Dendritic cell treated with granulocyte-macrophage colony-stimulating factor and Interleukin-4, amounts not matched to agents 40 ng/mL and 50 ng/mL, for 4 days (primary cell): ENCODE results near the gene PODN.

Experiments
- H3K27ac Mint-ChIP-seq: one replicate; pipeline ENCODE4 v1.8.0; 2022; ENCODE audit warnings: mild to moderate bottlenecking, mixed read lengths
- H3K27me3 Mint-ChIP-seq: one replicate; pipeline ENCODE4 v1.8.0; 2022; ENCODE audit warnings: mild to moderate bottlenecking, mixed read lengths
- H3K36me3 Mint-ChIP-seq: one replicate; pipeline ENCODE4 v1.8.0; 2022; ENCODE audit warnings: low read depth, mixed read lengths
- H3K4me1 Mint-ChIP-seq: one replicate; pipeline ENCODE4 v1.8.0; 2022; ENCODE audit warnings: low read depth, mixed read lengths
- H3K4me3 Mint-ChIP-seq: one replicate; pipeline ENCODE4 v1.8.0; 2022; ENCODE audit warnings: mild to moderate bottlenecking, moderate library complexity, mixed read lengths
- H3K9me3 Mint-ChIP-seq: one replicate; pipeline ENCODE4 v1.8.0; 2022; ENCODE audit warnings: mixed read lengths
- intact Hi-C: fragments of 100-400 bp; cut with micrococcal nuclease; formaldehyde crosslinking; loops from one replicate; pipeline ENCODE4 v1.15.0; 2022

PODN gene

DNA sequence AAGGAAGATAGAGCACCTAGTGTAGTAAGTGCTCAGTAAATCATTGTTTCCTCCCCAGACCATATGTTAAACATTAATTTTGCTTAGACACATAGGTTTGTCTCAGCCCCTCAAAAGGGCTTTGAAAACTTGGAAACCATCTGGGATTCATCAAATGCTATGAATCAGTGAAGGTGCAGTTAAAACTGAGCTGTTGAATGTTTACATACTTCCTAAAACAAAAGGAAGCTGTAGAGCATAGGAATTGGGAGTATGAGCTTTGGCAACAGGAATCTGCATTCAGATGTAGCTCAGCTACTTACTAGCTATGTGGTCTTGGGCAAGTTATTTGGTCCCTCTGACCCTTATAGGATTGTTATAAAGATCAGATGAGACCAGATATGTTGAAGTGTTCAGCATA lies 18.7 kb upstream of the PODN start:
- H3K27me3 Mint-ChIP-seq, result no peaks in the 10 kb centered on the region
- no peaks in the 10 kb centered on the region for H3K4me1 Mint-ChIP-seq
- H3K4me3 Mint-ChIP-seq, result no peak overlapping the region
- H3K27ac Mint-ChIP-seq, result no peak overlapping the region
- H3K36me3 Mint-ChIP-seq, result peaks cover 68% of the 10 kb centered on the region
- H3K9me3 Mint-ChIP-seq, result no peaks in the 10 kb centered on the region
- intact Hi-C loops, result no loop called here

DNA sequence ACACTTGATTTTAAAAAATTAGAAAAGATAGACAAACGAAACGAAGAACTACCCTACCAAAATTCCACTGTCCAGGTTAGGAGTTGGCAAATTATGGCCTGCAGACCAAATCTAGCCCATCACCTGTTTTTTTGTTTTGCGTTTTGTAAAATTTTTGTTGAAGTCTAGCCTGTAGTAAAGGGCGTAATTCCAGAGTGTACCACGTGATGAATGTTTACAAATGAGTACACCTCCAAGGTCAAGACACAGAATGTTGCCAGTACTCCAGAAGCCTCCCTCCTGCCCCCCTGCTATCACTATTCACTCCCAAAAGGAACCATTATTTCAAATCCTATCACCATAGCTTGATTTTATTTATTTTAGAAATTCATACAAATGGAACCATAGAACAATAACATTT lies 17.1 kb upstream of the PODN start:
- no peaks in the 10 kb centered on the region for H3K27me3 Mint-ChIP-seq
- H3K27ac Mint-ChIP-seq, result no peak overlapping the region
- no peaks in the 10 kb centered on the region for H3K9me3 Mint-ChIP-seq
- no peak overlapping the region for H3K4me3 Mint-ChIP-seq
- peaks cover 64% of the 10 kb centered on the region for H3K36me3 Mint-ChIP-seq
- no peaks in the 10 kb centered on the region for H3K4me1 Mint-ChIP-seq
- intact Hi-C loops, result no loop called here

DNA sequence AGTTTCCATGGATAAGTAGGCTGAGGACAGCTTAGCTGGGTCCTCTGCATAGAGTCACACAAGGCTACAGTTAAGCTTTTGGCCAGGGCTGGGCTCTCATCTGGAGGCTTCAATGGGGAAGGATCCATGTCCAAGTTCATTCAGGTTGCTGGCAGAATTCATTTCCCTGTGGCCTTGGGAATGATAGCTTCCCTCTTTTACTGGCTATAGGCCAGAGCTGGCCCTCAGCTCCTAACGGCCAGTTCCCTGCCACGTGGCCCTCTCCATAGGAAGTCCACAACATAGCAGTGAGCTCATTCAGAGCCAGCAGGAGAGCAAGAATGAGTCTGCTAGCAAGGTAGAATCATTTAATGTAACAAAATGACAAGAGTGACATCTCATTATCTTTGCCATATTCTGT lies 15.1 kb upstream of the PODN start:
- Mint-ChIP-seq H3K27ac (no peak overlapping the region), H3K36me3 (peaks cover 52% of the 10 kb centered on the region), H3K27me3 (no peaks in the 10 kb centered on the region), H3K9me3 (no peaks in the 10 kb centered on the region), H3K4me1 (no peaks in the 10 kb centered on the region), H3K4me3 (no peak overlapping the region)
- intact Hi-C loops, result no loop called here

DNA sequence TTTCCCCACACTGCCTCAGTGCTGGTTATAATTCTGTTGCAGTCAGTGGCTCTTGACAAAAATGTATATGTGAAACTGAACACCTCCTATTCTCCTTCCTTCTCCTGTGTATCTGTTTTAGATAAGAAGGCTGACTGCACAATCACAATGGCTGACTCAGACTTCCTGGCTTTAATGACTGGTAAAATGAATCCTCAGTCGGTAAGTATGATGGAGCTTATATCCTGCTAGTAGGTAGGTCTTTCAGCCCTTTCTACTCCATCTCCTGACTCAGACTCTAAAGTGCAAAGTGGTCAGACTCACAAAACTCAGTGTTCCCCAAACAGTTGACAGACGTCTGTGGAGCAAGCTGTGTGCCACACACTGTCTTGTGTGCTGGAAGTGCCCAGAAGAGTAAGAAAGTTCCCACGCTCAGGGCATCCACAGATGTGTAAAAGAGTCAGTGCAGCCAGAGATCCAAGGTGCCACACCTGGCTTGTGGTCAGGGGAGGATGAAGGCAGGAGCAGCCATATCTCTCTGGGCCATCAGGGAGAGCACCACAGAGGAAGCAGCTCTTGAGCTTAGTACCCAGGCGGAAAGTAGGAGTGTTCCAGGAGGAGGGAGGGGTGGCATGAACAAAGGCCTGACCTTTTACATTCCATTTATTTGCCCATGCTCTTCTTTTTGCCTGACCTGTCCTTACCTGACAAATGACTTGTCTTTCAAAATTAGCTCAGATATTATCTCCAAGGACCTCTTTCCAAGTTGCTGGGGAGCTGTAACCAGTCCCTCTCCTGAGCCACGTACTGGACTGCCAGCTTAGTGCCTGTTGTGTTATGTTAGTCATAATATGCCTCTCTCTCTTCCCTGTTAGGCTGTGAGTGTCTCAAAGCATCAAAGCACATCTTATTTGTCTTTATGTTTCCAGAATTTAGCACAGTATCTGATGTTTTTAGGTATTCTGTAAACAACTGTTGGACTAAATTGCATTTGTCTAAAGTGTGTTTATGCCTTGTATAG lies 14.0 kb upstream of the PODN start:
- H3K27ac Mint-ChIP-seq, result no peak overlapping the region
- H3K4me3 Mint-ChIP-seq, result no peak overlapping the region
- H3K36me3 Mint-ChIP-seq, result peaks cover 52% of the 10 kb centered on the region

DNA sequence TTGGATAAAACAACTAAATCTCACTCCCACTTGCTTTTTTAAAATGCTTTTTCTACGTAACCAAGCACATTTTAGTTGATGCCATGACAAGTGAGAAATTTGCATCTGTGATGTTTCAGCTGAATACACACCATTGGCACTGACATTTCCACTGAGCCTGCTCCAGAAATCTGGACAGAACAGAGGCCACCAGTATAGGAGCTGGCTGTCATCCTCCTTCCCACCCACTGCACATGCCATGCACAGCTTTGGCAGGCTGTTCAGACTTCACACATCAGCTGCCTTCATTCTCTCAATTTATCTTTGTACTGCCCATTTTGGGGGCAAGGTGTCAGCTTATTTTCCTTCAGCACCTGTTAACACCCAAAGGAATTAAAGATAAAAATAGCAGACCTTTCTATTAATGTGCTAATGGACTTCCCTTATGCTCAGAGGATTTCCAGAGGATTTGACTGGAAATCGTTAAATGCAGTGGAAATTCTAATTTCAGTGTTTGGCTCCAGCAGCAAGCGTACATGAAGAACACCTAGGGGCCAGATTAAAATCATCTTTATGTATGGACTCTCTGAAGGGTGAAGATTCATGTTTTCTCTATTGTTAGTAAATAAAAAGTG lies 12.9 kb upstream of the PODN start:
- Mint-ChIP-seq H3K27ac (no peak overlapping the region), H3K27me3 (no peaks in the 10 kb centered on the region), H3K4me1 (no peaks in the 10 kb centered on the region), H3K4me3 (no peak overlapping the region), H3K9me3 (no peaks in the 10 kb centered on the region), H3K36me3 (peaks cover 63% of the 10 kb centered on the region)
- intact Hi-C loops, result no loop called here

More for the DNA sequence above, 14.0 kb upstream of the PODN start:
- no peaks in the 10 kb centered on the region for H3K9me3 Mint-ChIP-seq
- intact Hi-C loops, result no loop called here
- no peaks in the 10 kb centered on the region for H3K4me1 Mint-ChIP-seq
- H3K27me3 Mint-ChIP-seq, result no peaks in the 10 kb centered on the region

DNA sequence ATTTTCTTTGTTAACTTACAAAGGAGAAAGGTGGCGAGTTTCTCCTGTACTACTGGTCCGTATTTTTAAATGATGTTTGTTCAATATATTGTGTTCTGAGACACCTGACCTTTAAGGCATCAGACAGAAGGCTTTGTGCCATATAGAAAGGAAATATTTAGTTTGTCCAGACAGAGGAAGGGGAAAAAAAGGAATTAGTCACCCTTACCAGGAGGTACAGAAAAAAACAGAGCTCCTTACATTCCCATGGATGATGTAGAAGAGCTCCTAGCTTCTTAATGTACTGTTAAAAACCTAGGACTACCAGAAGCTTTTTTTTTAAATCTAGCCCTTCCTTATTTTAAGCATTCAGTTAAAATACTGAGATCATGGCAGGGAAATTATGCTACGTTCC lies 12.4 kb upstream of the PODN start:
- Mint-ChIP-seq H3K27ac (no peak overlapping the region), H3K36me3 (peaks cover 68% of the 10 kb centered on the region), H3K27me3 (no peaks in the 10 kb centered on the region), H3K9me3 (no peaks in the 10 kb centered on the region), H3K4me1 (no peaks in the 10 kb centered on the region), H3K4me3 (no peak overlapping the region)
- intact Hi-C loops, result no loop called here

DNA sequence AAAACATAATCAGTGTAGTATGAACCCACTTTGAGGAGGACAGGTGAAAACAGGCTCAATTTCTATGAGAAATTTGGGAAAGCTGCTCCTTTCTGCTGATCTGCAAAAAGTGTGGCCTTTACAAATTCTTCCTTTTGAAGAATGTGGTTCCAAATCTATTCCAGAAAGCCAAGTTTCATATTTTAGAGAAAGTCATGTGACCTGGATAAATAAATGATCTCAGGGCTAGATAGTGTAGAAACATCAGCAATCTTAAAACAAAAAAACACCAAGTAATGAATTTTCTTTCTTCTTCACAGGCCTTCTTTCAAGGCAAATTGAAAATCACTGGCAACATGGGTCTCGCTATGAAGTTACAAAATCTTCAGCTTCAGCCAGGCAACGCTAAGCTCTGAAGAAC lies 11.7 kb upstream of the PODN start:
- intact Hi-C loops, result no loop called here
- H3K36me3 Mint-ChIP-seq, result peaks cover 64% of the 10 kb centered on the region
- H3K27me3 Mint-ChIP-seq, result no peaks in the 10 kb centered on the region

DNA sequence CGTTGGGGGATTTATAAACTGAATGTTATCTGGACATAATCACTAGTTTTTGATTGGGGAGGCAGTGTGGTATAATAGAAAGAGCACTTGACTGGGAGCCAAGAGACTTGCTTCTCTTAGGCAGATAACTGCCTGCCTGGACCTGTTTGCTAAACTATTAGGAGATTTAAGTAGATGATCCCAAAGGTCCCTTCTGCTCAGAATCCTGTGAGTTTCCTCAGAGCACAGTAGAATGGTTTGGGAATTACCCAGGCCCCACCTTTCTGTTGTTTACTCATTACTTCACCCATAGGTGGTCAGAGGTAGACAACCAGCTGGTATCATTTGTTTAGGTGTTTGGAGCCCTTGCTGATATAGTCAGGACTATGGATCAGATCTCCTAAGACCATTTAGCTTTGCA lies 10.3 kb upstream of the PODN start:
- no peaks in the 10 kb centered on the region for H3K9me3 Mint-ChIP-seq
- H3K27ac Mint-ChIP-seq, result no peak overlapping the region
- H3K36me3 Mint-ChIP-seq, result peaks cover 57% of the 10 kb centered on the region
- H3K27me3 Mint-ChIP-seq, result no peaks in the 10 kb centered on the region
- no peaks in the 10 kb centered on the region for H3K4me1 Mint-ChIP-seq
- intact Hi-C loops, result no loop called here
- H3K4me3 Mint-ChIP-seq, result no peak overlapping the region

More for the DNA sequence above, 11.7 kb upstream of the PODN start:
- Mint-ChIP-seq H3K4me1 (no peaks in the 10 kb centered on the region), H3K4me3 (no peak overlapping the region), H3K9me3 (no peaks in the 10 kb centered on the region), H3K27ac (no peak overlapping the region)

DNA sequence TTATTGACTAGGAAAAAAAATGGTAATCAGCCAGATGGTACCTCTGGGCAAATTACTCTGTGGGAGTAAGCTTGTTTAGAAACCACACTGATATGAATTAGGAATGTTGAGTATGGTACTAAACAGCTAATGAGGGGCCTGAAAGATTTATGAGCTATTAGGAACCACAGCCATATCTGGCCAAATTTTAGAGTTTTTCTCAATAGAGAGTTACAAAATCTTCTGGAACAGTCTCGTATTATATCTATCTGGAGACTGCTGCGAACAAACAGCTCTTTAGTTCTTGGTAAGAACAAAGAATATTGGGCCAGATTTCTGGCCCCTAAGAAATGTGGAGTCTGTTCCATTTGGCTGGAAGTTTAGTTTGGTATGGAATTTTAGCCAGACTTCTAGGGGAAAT lies 4.9 kb upstream of the PODN start:
- peaks cover 34% of the 10 kb centered on the region for H3K27me3 Mint-ChIP-seq
- no peak overlapping the region for H3K27ac Mint-ChIP-seq
- H3K36me3 Mint-ChIP-seq, result peaks cover 27% of the 10 kb centered on the region
- no peak overlapping the region for H3K4me3 Mint-ChIP-seq
- H3K9me3 Mint-ChIP-seq, result no peaks in the 10 kb centered on the region
- H3K4me1 Mint-ChIP-seq, result no peaks in the 10 kb centered on the region
- intact Hi-C loops, result no loop called here

DNA sequence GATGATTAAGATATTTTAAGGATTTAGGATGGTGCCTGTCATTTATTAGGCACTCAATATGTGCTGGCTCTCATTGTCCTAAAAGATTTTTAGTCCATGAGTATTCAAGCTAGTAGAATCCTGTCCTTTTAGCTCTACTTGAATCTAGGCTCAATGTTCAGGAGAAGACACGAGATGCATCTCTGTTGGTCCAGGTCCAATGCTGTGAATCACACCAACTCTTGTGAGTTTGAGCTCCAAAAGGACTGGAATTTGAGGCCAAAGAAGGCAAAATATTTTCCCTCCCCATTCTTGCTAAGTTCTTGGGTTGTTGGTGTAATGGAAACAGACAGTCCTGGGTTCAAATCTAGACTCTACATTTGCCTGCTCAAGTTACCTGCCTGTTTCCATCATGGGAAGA lies 1.4 kb upstream of the PODN start:
- no peaks in the 10 kb centered on the region for H3K9me3 Mint-ChIP-seq
- no peak overlapping the region for H3K4me3 Mint-ChIP-seq
- peaks cover 5% of the 10 kb centered on the region for H3K4me1 Mint-ChIP-seq
- intact Hi-C loops, result no loop called here
- H3K27ac Mint-ChIP-seq, result no peak overlapping the region
- H3K36me3 Mint-ChIP-seq, result no peaks in the 10 kb centered on the region
- H3K27me3 Mint-ChIP-seq, result peaks cover 62% of the 10 kb centered on the region

DNA sequence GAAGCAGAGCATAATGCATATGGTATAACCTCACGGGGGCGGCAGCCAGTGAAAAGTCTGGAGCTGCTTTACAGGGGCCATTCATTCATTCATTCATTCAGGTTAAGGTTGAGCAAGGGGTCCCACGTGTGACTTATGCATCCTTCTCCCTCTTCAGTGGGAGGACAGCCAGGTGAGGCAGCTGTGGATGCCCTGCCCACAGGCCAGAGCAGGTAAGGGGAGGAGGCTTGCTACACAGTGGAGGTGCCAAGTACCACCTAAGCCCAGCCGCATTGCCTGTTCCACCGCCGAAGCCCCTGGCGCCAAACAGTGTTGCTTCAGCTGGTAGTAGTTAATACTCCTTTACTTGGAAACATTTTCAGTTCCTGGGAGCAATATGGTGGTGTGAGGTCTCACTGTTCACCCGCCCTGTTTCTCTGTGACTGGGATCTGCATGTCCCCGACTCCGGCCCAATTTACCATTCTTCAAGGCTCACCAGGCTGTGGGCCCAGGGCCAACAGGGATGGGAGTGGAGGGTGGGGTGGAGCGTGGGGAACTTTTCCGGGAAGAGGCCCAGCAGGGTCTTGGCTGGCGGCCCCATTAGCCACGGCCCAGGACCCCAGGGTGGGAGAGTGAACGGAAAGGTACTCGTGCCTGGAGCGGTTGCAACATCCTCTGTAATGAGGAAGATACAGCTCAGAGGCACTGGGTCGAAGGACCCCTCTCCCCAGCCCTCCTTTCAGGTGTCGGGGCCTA lies 722 bp upstream of the PODN start:
- Mint-ChIP-seq H3K27ac (no peak overlapping the region), H3K27me3 (peaks cover 63% of the 10 kb centered on the region), H3K4me3 (no peak overlapping the region), H3K36me3 (no peaks in the 10 kb centered on the region), H3K4me1 (peaks cover 5% of the 10 kb centered on the region), H3K9me3 (no peaks in the 10 kb centered on the region)
- intact Hi-C loops, result no loop called here

DNA sequence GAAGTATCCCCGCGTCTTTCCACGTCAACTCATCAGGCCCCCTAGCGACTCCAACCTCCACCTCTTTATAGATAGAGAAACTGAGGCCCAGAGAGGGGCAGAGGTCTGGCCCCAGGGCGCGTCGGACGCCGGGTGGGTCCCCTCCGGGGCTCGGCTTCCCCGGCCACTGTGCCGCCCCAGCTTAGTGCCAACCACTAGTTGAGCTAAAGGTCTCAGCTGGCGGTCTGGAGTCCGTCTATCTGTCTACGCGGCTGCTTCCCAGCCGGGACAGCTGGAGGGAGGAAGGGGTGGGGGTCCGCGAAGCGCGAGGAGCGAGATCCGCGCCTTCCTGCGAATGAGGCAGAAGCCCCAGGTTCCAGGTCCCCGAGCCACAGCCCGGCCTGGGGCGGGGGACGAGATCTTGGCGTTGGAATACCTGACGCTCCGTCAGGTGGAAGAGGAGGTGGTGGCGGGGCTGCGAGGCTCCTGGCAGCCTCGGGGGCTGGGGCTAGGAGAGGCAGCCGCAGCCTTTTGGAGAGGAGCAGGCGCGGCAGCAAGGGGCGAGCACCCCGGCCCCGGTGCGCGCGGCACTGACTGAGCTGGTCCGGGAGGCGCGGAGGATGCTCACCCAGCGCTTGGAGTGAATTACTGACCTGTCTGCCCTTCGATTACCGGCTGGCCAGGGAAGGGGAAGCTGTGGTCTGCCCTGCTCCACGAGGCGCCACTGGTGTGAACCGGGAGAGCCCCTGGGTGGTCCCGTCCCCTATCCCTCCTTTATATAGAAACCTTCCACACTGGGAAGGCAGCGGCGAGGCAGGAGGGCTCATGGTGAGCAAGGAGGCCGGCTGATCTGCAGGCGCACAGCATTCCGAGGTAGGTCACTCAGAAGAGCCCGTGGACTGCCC lies 937 bp downstream of the PODN start:
- Mint-ChIP-seq H3K27ac (no peak overlapping the region), H3K9me3 (no peaks in the 10 kb centered on the region), H3K27me3 (peaks cover 60% of the 10 kb centered on the region), H3K4me1 (peaks cover 5% of the 10 kb centered on the region), H3K4me3 (no peak overlapping the region), H3K36me3 (no peaks in the 10 kb centered on the region)
- intact Hi-C loops, result no loop called here

DNA sequence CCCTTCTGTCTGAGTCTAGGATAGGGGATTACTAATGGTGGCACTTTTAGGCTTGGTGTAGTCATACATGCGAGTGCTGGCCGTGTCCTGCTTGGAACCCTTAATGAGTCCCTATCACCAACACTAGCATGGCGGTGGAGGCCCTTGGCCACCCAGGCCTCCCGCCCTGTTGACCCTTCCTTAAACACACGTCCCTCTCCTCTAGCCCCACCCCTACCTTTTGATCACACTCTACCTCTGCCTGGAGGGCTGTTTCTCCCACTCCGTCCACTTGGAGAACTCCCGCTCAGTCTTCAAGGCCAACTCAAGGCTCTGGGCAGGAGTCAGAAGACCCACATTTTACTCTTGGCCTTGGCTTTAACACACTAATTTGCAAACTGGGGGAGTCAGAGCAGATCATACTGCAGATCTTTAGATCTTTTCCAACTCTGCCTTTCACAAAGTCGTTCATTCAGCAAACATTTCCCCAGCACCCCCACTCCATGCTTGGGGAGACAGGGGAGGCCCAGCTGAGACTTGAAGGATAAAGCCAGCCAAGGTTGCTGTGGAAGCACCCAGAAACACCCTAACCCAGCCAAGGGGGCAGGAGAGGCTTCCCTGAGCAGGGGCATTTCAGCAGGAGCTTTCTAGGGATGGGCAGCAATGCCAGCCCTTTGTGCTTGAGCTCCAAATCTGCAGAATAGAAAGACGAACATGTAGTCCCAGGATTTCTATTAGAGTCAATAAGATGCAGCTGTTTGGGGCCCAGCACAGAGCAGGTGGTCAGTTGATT lies 1.9 kb downstream of the PODN start:
- intact Hi-C loops, result no loop called here
- Mint-ChIP-seq H3K9me3 (no peaks in the 10 kb centered on the region), H3K4me1 (peaks cover 5% of the 10 kb centered on the region), H3K4me3 (no peak overlapping the region), H3K27me3 (peaks cover 53% of the 10 kb centered on the region), H3K36me3 (no peaks in the 10 kb centered on the region), H3K27ac (no peak overlapping the region)
